ENCODE measurements around the gene ACVR1C.

GRCh38 chr2:157574165-157574564 lies 54.5 kb downstream of the ACVR1C start:
- TF ChIP-seq EP300 (IDR thresholded peaks at IDR 0.05) (no peak), POLR2A (IDR thresholded peaks at IDR 0.05) (no peak), POLR2AphosphoS5 (IDR thresholded peaks at IDR 0.05) (no peak)
- TF ChIP-seq, protein P1, sequence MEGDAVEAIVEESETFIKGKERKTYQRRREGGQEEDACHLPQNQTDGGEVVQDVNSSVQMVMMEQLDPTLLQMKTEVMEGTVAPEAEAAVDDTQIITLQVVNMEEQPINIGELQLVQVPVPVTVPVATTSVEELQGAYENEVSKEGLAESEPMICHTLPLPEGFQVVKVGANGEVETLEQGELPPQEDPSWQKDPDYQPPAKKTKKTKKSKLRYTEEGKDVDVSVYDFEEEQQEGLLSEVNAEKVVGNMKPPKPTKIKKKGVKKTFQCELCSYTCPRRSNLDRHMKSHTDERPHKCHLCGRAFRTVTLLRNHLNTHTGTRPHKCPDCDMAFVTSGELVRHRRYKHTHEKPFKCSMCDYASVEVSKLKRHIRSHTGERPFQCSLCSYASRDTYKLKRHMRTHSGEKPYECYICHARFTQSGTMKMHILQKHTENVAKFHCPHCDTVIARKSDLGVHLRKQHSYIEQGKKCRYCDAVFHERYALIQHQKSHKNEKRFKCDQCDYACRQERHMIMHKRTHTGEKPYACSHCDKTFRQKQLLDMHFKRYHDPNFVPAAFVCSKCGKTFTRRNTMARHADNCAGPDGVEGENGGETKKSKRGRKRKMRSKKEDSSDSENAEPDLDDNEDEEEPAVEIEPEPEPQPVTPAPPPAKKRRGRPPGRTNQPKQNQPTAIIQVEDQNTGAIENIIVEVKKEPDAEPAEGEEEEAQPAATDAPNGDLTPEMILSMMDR (IDR thresholded peaks at IDR 0.05): no peak
